Measurements from ENCODE around the gene LKAAEAR1.

LKAAEAR1 gene

DNA sequence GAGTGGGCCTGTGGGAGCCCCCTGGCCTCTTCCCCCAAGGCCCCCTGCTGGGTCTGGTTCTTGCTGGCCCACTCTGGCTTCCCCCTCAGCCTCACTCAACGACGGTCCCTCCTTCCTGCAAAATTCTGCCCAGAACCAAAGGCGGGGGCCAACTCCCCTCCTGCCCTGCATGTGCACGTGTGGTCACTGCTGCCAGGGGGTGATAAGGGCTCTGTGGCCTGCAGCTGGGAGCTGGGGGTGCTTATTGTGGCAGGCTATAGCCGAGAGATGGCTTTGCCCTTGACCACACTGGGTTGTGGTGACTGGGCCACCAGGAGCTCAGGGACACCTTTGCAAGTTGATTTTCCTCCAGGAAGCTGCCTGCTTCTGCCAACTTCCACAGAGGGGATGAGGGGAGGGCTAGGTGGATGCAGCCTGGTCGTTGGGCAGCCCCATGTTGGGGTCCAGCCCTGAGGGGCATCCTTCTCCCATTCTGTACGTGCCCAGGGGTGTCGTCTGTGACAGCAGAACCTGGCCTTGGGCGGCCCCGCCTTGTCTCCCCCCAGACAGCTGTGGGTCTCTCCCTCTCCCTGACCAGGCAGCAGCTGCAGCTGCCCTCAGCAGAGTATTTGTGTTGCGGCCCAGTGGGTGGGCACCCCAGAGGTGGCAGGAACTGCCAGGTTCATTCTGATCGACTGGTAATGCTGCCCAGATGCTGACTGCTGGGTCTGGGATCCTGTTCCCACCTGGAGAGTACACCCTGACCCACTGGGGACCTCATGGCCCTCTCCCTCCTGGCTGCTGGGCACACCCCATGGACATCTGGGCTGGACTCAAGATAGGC, 15.6 kb downstream of the LKAAEAR1 start:
- in situ Hi-C loops (cut with MboI; ENCODE audit: low sequenced_read_pairs): no loop called here

DNA sequence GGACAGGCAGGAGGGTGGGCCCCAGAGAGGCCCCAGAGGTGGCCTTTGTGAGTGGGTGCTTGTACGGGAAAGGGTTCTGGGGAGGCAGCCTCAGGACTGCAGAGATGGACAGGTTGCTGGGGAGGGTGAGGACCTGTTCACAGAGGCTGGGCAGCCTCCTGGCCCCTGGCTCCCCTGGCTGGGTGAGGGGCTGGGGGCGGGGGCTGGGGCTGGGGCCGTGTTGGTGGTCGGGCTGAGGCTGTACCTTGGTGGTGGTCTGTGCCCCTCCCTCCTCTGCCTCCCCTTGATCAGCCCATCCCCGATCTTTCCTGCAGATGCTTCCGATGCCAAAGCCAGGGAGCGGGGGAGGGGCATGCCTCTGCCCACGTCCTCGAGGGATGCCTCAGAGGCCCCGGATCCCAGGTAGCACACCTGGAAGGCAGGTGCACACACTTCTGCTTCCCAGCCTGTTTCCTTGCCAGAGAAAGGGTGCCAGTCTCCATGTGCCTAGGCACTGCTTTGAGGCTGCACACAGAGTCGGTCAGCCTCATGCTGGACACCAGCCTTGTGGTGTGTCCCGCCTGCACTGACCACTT, 16.4 kb downstream of the LKAAEAR1 start:
- in situ Hi-C loops (cut with MboI; ENCODE audit: low sequenced_read_pairs): no loop called here

DNA sequence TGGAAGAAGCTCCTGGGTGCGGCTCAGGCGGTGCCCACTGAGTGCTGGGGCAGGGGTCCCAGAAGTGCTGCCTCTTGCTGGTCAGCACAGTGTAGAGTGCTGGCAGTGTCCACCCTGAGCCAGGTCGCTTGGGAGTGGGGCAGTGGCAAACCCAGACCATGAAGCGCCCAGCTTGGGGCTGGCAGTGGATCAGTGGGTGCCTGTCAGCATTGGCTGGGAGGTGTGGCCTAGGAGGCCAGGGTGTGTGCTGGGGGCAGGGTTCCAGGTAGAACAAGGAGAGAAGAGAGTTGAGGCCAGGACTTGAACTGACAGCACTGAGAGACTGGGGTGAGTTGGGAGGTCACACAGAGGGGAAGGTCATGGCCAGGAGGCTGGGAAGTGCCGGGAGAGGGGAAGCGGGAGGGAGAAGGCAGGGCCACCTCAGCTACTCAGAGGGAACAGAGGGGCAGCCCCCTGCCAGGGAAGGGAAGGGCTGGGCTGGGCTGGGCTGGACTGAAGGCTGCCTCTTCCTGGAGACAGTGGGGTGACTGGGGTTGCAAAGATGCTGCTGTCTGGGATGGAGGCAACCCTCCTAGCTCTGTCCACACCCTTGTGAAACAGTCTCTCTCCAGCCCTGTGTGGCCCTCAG, 17.1 kb downstream of the LKAAEAR1 start:
- in situ Hi-C loops (cut with MboI; ENCODE audit: low sequenced_read_pairs): no loop called here

DNA sequence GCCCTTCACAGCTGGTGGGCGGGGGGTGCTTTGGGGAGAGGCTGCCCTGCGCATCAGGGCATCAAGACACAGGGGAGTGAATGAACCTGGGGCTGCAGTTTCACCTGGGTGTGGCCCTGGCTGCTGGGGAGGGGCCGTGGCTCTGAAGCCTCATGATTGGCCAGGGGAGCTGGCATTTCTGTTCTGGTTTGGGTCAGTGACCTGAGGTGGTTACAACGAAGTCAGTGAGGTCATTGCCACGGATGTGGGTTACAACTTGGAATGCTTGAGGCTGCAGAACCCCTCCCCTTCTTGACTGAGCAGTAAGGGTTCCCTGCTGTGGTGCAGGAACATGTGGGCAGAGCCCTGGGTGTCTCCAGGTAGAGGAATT, 18.2 kb downstream of the LKAAEAR1 start:
- in situ Hi-C loops (cut with MboI; ENCODE audit: low sequenced_read_pairs): no loop called here

DNA sequence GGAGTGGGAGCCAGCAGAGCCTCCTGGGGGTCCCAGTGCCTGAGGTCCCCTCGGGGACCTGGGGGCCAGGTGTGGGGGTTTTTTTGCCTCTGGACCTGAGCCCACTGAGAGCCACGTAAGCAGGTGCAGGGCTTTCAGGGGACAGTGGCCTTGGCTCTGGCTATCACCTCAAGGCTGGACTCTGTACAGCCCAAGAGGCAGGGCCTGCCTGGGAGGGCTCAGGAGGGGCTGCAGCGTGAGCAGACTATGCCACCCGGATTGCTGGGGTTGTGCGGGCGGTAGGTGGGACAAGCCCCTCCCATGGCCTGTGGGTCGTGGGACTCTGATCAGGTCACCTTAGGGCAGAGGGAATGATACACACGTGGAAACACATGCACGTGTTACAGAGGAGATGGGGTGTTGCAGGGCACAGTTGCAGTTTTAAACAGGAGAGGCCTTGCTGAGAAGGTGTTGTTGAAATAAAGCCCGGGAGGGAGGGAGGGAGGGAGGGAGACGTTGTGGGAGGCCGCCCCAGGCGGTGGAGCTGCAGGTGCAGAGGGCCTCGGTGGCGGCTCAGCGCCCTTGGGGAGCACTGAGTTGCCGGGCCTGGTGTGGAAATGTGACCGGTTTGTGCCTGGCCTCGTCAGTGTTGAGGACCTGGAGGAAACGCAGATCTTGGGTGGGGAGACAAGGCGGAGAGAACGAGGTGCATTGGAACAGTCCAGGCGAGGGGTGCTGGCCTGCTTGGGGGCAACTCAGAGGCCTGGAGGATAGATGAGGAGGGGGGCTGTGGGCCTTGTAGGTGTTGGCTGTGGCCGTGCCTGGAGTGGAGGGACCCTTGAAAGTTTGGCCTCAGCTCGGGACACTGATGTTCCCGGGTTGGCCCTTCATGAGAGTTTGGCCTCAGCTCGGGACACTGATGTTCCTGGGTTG, 18.9 kb downstream of the LKAAEAR1 start:
- in situ Hi-C loops (cut with MboI; ENCODE audit: low sequenced_read_pairs): no loop called here

DNA sequence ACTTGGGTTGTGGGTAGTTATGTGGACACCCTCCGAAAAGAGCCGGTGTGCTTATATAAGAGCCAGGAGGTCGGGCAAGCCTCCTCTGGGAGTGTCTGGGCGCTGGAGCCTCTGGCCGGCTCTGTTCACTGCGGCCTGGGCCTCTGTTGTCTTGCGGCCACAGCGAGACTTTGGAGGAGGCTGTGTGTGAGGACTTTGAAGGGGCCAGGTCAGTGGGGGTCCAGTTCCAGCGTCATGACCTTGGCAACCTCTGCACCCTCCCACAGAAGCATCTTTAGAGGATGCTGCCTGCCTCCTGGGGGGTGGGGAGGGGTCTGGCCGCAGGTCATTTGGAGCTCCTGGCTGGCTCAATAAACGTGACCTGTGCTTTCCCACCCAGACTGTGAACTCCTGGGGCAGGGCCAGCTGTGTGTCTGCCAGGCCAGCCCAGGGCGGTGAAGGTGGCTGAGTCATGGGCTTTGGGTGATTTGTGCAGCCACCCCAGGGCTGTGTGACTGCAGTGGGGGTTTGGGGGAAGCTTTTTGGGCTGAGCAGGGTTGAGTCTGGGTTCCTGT, 20.0 kb downstream of the LKAAEAR1 start:
- in situ Hi-C loops (cut with MboI; ENCODE audit: low sequenced_read_pairs): no loop called here

DNA sequence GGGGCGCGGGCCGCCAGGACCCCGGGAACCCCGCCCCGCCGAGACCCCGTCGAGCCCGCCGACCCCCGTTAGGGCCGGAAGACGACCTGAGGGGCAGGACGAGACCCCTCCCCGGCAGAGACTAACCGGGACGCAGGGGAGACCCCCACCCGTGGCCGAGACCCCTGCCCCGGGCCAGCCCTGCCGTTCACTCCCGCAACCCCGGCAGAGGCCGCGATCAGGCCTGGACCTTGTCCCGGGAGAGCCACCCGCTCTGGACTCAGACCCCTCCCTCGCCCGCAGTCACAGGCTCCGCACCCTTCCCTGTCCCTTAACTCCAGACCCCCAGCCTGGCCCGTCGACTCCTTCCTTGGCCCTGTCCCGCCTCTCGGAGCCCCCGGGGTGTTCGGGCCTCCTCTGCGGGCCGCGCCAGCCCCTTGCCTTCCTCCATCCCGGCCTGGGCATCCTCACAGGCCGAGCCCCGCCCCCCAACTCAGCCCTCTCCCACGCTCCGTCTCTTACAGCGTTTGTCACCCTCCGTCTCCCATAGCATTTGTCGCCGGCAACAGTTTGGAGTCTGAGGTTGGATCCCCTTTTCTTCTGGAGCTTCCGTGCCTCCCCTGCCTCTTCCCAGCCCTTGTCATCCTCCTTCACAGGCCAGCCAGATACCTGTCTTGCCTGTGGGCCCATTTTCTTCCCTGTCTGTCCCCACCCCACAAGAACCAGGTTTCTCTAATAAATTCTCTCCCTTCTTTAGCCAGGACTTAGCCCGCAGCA, 20.6 kb downstream of the LKAAEAR1 start:
- in situ Hi-C loops (cut with MboI; ENCODE audit: low sequenced_read_pairs): no loop called here

DNA sequence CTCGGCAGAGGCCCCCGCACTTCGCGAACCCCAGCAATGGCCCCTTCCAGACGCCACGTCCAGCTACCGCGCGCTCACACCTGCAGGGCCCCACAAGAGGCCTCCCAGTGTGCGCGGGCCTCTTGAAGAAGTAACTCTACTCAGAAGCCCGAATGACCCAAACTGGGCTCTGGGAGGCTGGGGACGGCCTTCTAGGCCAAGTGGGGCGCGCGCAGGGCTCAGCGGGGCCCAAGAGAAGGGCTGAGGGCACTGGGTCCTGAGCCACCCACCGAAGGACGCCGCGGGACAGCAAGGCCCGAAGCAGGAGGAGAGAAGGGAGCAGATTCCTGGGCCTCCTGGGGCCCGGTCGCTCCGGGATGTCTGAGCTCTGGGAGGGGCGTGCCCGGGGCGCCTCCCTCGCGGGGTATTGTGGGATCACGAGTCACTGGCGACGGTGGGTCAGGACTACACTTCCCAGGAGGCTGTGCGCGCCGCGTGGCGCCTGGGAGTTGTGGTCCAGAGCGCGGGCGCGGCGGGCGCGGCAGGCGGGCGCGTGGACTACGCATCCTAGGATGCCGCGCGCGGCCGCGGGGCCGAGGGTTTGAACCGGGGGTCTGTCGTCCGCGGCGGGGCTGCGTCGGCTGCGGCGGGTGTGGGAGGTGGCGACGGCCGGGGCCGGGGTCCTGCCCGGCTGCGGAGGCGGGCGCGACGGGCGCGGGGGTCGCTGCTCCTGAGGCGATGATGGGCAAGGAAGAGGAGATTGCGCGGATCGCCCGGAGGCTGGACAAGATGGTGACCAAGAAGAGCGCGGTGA, 21.4 kb downstream of the LKAAEAR1 start, which contains the start of gene TCEA2:
TSS of gene TCEA2 (plus strand) at position 603 of the 793 bp plus-strand sequence. CDS start at position 718, 115 bp downstream.
- in situ Hi-C loops (cut with MboI; ENCODE audit: low sequenced_read_pairs): no loop called here

DNA sequence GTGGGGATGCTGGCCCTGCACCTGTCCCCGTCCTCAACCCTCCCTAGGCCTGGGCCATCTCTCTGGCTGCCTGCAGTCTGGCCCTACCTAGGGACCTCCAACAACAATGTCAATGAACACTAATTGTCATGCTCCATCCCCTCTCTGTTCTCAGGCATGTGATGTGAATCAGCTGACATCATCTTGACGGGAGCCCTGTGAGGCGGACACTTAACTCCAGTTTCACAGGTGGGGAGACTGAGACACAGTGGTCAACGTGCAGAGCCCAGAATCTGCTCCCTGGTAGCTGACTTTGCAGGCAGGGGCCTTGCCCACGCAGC, 22.0 kb downstream of the LKAAEAR1 start:
- in situ Hi-C loops (cut with MboI; ENCODE audit: low sequenced_read_pairs): no loop called here

DNA sequence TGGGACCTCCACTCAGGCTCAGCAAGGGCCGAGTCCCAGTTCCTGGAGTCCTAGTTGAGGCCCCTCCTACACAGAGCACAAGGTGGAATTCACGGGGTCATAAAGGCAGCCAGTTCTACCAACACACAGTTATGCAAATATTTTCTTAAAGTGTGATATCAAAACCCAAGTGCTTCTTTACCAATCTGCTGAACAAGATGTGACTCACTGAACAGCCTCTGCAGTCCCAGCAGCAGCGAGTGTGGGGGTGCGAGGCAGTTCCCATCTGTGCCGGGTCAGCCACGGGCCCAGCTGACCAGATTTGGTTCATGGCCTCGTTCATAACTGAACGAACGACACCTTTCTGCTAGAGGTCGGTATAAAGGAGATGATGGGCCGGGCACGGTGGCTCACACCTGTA, 25.7 kb downstream of the LKAAEAR1 start:
- in situ Hi-C loops (cut with MboI; ENCODE audit: low sequenced_read_pairs): no loop called here

DNA sequence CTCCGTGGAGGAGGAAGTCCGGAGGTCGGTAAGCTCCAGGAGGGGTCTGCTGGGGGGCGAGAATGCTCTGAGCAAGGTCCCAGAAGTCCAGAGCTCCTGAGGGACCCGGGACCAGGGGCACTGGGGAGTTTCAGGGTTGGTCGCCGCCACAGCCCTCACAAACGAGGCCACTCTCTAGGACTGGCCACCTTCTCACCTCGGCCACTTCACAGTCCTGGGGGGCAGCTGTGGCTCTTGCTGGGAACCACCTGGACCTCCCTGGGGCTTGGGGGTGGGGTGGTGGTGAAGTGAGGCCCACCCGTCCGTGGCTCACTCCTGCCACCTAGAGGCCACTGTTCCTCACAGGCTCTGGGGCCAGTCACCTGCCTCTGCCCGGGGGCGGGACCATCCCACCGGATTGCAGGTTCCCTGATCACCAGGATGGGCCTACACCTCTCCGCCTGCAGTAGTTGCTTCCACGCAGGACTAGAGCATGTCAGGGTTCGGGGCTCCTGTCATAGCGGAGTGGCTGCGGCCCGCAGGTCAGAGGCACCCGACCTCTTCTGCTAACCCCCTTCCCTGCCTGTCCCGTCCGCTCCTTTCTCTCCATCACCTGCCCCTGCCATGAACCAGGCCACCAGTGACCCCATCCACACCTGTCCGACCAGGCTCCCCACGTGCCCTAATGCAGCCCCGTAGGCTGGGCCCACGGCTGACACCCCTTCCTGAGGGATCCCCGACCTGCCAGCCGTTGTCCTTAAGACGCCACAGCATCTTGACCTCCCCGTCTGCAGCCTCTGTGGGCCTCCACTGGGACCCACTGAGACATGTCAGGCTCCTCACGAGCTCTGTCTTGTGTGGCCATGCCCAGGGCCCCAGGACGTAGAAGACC, 26.3 kb downstream of the LKAAEAR1 start:
- in situ Hi-C loops (cut with MboI; ENCODE audit: low sequenced_read_pairs): no loop called here

DNA sequence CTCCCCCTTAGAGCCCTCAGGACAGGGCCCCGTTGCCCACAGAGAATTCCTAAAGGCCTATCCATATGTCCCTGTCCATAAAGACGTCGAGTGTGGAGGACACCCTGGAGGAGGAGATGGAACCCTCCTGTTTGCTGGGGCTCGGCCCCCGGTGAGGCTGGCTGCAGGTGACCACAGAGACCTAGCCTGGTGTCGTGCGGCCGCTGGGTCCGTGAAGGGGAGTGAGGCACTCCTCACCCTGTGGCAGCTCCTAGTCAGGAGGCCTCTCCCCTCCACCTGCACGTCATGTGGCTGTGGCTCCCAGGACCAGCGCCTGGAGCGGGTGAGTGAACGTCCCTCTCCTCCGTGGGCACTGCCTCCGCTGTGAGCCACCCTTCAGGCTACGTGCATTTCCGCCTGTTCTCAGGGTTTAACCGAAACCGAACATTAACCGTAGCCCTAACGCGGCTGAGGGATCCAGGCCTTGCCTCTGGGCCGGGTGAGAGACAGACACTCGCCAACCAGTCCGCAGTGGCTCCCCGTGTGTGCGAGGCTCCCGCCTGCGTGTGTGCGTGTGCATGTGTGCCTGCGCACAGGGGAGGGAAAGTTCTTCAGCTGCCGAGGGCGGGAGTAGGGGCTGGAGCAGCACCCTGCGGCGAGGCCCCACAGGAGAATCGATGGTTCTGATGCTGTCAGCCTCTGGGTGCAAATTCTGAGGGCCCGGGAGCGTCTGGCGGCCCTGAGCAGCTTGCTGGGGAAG, 27.1 kb downstream of the LKAAEAR1 start:
- in situ Hi-C loops (cut with MboI; ENCODE audit: low sequenced_read_pairs): no loop called here

DNA sequence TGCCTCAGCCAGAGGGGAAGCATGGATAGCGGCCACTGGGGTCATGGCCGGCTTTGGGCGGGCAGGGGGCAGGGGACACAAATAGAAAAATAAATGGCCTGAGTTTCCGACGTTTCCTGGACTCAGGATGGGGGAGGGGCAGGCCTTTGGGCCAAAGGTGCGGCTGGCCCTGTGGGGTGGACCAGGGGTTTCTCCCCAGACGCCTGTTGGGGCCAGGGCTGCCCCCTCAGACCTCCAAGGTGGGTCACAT, 27.6 kb downstream of the LKAAEAR1 start:
- in situ Hi-C loops (cut with MboI; ENCODE audit: low sequenced_read_pairs): no loop called here

DNA sequence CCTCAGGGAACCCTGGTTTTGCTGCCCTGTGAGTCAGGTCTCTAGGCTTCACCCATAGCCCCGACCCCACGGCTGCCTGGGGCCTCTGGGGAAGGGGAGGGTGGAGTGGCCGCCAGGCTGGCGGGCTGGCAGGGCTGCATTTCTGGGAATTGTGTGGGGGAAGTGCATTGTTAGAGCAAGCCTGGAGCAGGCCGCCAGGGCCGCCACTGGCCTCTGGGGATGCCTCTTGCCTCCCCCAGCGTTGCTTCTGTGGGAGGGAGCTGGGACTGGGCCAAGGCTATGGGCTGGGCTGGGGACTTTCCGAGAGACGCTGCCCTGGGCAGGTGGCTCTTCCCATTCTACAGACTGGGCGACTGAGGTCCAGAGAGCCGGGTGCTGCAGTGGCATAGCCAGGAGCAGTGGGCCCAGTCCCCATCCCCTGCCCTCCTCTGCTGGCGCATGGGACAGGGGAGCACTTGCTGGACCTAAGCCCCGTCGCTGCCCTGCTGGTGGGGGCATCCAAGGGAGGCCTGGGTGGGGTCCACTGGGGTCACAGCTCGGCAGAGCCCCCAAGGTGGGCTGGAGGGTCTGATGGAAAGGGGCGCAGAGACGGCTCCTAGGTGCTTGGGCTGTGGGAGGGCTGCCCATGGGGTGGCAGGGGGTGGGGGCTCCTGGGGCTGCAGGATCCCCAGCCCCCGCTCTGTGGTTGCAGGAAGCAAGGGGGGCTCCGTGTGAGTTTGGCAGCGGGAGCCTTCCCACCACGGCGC, 28.1 kb downstream of the LKAAEAR1 start:
- in situ Hi-C loops (cut with MboI; ENCODE audit: low sequenced_read_pairs): no loop called here

DNA sequence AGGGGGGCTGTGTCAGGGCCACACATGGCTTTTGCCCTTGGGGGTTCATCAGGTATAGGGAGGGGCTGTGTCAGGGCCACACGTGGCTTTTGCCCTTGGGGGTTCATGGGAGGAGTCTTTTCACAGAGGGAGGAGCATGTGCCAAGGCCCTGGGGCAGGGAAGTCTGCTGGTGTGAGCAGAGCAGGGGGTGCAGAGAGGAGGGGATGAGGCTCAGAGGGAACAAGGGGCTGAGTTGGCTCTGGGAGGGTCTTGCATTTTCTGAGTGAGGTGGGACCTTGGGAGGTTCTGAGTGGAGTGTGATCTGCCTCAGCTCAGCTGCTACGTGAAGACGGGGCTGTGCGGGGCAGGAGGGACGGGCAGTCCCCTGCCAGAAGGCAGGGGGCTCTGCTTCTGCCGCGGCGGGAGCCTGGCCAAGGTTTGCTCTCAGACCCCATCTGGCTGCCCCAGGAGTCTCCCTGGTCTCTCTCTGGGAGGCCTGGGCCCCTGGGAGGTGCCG, 28.8 kb downstream of the LKAAEAR1 start:
- in situ Hi-C loops (cut with MboI; ENCODE audit: low sequenced_read_pairs): no loop called here

DNA sequence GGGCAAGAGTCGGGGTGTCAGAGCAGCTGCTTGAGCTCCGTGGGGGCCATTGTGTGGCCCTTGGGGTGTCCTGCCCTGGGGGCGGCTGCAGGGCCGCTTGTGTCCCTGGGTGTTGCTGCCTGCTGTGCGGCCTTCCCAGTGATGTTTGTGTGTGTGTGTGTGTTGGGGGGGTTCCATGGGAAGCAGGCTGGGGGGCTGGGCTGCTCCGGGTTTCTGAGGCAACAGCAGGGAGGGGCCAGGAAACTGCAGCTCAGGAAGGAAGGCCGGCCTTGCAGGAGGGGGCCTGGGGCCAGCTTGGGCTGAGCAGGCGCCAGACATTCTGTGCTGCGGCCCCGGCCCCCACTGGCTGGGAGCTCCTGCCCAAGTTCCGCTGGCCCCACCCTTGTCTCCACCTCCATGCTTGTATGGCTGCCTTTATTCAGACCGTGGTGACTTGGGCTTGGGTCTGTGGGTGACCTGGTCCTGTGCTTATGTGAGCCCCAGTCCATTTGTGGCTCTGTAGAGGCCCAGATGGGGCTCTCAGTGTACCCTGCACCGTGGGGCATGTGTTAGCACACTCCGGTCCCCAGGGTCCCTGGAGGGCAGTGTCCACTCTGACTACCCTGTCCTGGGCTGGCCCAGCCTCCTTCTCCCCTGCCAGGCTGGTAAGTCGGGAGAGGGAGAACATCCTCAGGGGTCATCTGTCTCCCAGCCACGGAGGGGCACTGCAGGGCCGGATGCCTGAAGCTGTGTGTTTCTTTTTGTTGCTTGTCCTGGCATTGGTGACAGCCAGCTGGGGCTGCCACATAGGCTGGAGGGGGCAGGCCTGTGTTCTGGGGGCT, 30.1 kb downstream of the LKAAEAR1 start:
- in situ Hi-C loops (cut with MboI; ENCODE audit: low sequenced_read_pairs): no loop called here
